IMR-90 (cell line): Measurements from ENCODE around the gene OSBPL9. TPM values are rescaled to one million over a fixed set of nuclear protein-coding genes. Genes with fewer than 3 reads are reported as not detected.
A peak's percentile ranks its signal among the peaks of the same experiment; 100 is the strongest.

ENCODE experiments used
- ATAC-seq: fragments of 200-7000 bp; cut with Tn5 transposase; 2 replicates; pipeline ENCODE4 v1.9.1; 2020; ENCODE audit warnings: low read depth, mild to moderate bottlenecking, moderate library complexity
- BruUV-seq: library from RNA; stranded (reverse); fragments of 400-500 nt; replicated peaks from 2 replicates; lab custom pipeline; 2021; lab: Mats Ljungman, UMichigan
- CTCF ChIA-PET: fragments of 300-600 bp; formaldehyde crosslinking; extraction: SDS; loops from one replicate; lab custom pipeline; 2021; ENCODE audit warnings: antibody characterized with exemption; lab: Yijun Ruan, JAX
- POLR2A ChIA-PET: fragments of 300-600 bp; sonication (Branson Sonifier 250); formaldehyde crosslinking; loops from one replicate; lab custom pipeline; 2022; ENCODE audit warnings: antibody characterized with exemption; ENCODE audit not compliant: unreplicated experiment; lab: Charles Lee
- DNase-seq: peaks from one replicate; pipeline ENCODE4 v3.0.0; 2013
- H2AFZ ChIP-seq: replicated peaks from 2 replicates; pipeline ENCODE3; 2013; ENCODE audit warnings: low read length, mild to moderate bottlenecking; ENCODE audit not compliant: poor library complexity
- H2AK5ac ChIP-seq: 2 replicates; pipeline ENCODE4 v1.6.1; 2013; ENCODE audit warnings: low read depth, low read length, inconsistent platforms
- H2AK9ac ChIP-seq: replicated peaks from 2 replicates; pipeline ENCODE3; 2013; ENCODE audit warnings: mild to moderate bottlenecking, low read depth, low read length, moderate library complexity; ENCODE audit not compliant: poor library complexity
- H2BK120ac ChIP-seq: 2 replicates; pipeline ENCODE4 v1.6.1; 2013; ENCODE audit warnings: low read depth, low read length, inconsistent platforms
- H2BK15ac ChIP-seq: 3 replicates; pipeline ENCODE4 v1.6.1; 2013; ENCODE audit warnings: low read depth, low read length, inconsistent platforms
- H2BK20ac ChIP-seq: 2 replicates; pipeline ENCODE4 v1.6.1; 2013; ENCODE audit warnings: low read depth, mild to moderate bottlenecking, inconsistent platforms, low read length, moderate library complexity
- H2BK5ac ChIP-seq: 2 replicates; pipeline ENCODE4 v1.6.1; 2013; ENCODE audit warnings: mild to moderate bottlenecking, low read depth, low read length, inconsistent platforms; ENCODE audit not compliant: poor library complexity, severe bottlenecking
- H3K14ac ChIP-seq: replicated peaks from 2 replicates; pipeline ENCODE4 v1.6.1; 2013; ENCODE audit warnings: low read depth, low read length, inconsistent platforms
- H3K18ac ChIP-seq: 2 replicates; pipeline ENCODE4 v1.6.1; 2013; ENCODE audit warnings: low read depth, low read length, control low read depth
- H3K23ac ChIP-seq: 2 replicates; pipeline ENCODE4 v1.6.1; 2013; ENCODE audit warnings: low read depth, low read length, inconsistent platforms
- H3K27ac ChIP-seq: 2 replicates; pipeline ENCODE4 v1.5.1; 2013; ENCODE audit warnings: mild to moderate bottlenecking, control low read depth, low read length; ENCODE audit not compliant: insufficient read depth
- H3K27me3 ChIP-seq: 2 replicates; pipeline ENCODE4 v1.6.1; 2013; ENCODE audit warnings: low read length; ENCODE audit not compliant: control insufficient read depth, insufficient read depth
- H3K36me3 ChIP-seq: 2 replicates; pipeline ENCODE4 v1.6.1; 2013; ENCODE audit warnings: low read length, mixed read lengths; ENCODE audit not compliant: control insufficient read depth, insufficient read depth
- H3K4ac ChIP-seq: 2 replicates; pipeline ENCODE4 v1.6.1; 2013; ENCODE audit warnings: low read depth, low read length, inconsistent platforms
- H3K4me1 ChIP-seq: 2 replicates; pipeline ENCODE4 v1.6.1; 2013; ENCODE audit warnings: low read length, mixed read lengths; ENCODE audit not compliant: control insufficient read depth, insufficient read depth
- H3K4me2 ChIP-seq: 2 replicates; pipeline ENCODE4 v1.6.1; 2013; ENCODE audit warnings: low read depth, mild to moderate bottlenecking, control low read depth, low read length, moderate library complexity
- H3K4me3 ChIP-seq: 2 replicates; pipeline ENCODE4 v1.5.1; 2013; ENCODE audit warnings: low read depth, mild to moderate bottlenecking, control low read depth, low read length, moderate library complexity; ENCODE audit not compliant: insufficient read depth
- H3K56ac ChIP-seq: 2 replicates; pipeline ENCODE4 v1.6.1; 2013; ENCODE audit warnings: low read length, inconsistent platforms; ENCODE audit not compliant: insufficient read depth; ENCODE audit errors: extremely low read depth
- H3K79me1 ChIP-seq, 2 experiments: 2 replicates each; pipeline ENCODE4 v1.6.1; 2013; ENCODE audit warnings: low read length in 2 of 2, inconsistent platforms in 1 of 2, low read depth in 1 of 2
- H3K9ac ChIP-seq: 2 replicates; pipeline ENCODE4 v1.6.1; 2013; ENCODE audit warnings: low read depth, low read length, control low read depth
- H3K9me1 ChIP-seq: 2 replicates; pipeline ENCODE4 v1.6.1; 2013; ENCODE audit warnings: low read length, inconsistent platforms; ENCODE audit not compliant: insufficient read depth
- H3K9me3 ChIP-seq: 2 replicates; pipeline ENCODE4 v1.6.1; 2013; ENCODE audit warnings: low read length; ENCODE audit not compliant: control insufficient read depth, insufficient read depth
- H4K20me1 ChIP-seq: 2 replicates; pipeline ENCODE4 v1.6.1; 2013; ENCODE audit warnings: low read length, inconsistent platforms; ENCODE audit not compliant: insufficient read depth
- H4K5ac ChIP-seq: 2 replicates; pipeline ENCODE4 v1.6.1; 2013; ENCODE audit warnings: mild to moderate bottlenecking, low read depth, low read length, control low read depth
- H4K8ac ChIP-seq, 2 experiments: 2 replicates each; pipeline ENCODE4 v1.6.1; 2013; ENCODE audit warnings: low read depth in 2 of 2, low read length in 2 of 2, control low read depth in 1 of 2, inconsistent platforms in 1 of 2
- H4K91ac ChIP-seq: 2 replicates; pipeline ENCODE4 v1.6.1; 2013; ENCODE audit warnings: low read depth, low read length, inconsistent platforms; ENCODE audit not compliant: insufficient read depth
- ELK1 ChIP-seq: fragments of 150-350 bp; IDR thresholded peaks from 2 replicates; pipeline ENCODE4 v1.6.1; 2016; ENCODE audit warnings: low read depth, mild to moderate bottlenecking, low read length, moderate library complexity, borderline replicate concordance
- dilution Hi-C: fragments of 300-500 bp; cut with HindIII; formaldehyde crosslinking; loops from one replicate; pipeline ENCODE4 v1.14.3; 2018; ENCODE audit warnings: low sequenced_read_pairs; ENCODE audit not compliant: unreplicated experiment
- in situ Hi-C: fragments of 300-500 bp; cut with MboI; formaldehyde crosslinking; loops from 3 replicates; pipeline ENCODE4 v1.14.3; 2019; ENCODE audit warnings: low sequenced_read_pairs, inconsistent platforms, mixed read lengths
- intact Hi-C: fragments of 100-400 bp; cut with micrococcal nuclease; formaldehyde crosslinking; loops from 2 replicates; pipeline ENCODE4 v1.10.0; 2022
- polyA plus RNA-seq, 3 experiments: library from polyadenylated mRNA; depleted of rRNA; stranded (reverse); fragments of >200 nt; gene quantifications; 2 replicates each; pipeline ENCODE4 v1.2.3, GENCODE V29; 2012; ENCODE audit warnings: low replicate concordance in 1 of 3
- total RNA-seq: library from RNA; depleted of rRNA; stranded (reverse); fragments of >200 nt; gene quantifications from 2 replicates; pipeline ENCODE4 v1.2.3, GENCODE V29; 2012

OSBPL9 gene
- total and polyA plus RNA-seq, 2 of the 4 experiments (the other 2 are of a cell fraction): 51.4 to 127 TPM

GRCh38 chr1:51689643-51690042, 72.8 kb downstream of the OSBPL9 start:
- peak overlapping the region; percentile 20; the same call in 1 of the 2 replicates for H3K18ac ChIP-seq
- H4K91ac ChIP-seq: no peak overlapping the region
- no peak for ATAC-seq
- no peak overlapping the region for H2AFZ ChIP-seq
- dilution Hi-C loops: no loop called here
- 0 out of 3 replicates have a peak overlapping the region, but pooled peaks have one; percentile 29 for H2BK15ac ChIP-seq
- H3K4me3 ChIP-seq: no peak overlapping the region
- H4K5ac ChIP-seq: peak overlapping the region; percentile 63; the same call in 1 of the 2 replicates
- peaks cover 13% of the 10 kb centered on the region for H3K9me1 ChIP-seq
- peak overlapping the region; percentile 84 for H2BK5ac ChIP-seq
- peak overlapping the region in 1 of 2 experiments; percentile 35; a peak in 1 of 4 replicates for H4K8ac ChIP-seq
- ChIA-PET CTCF (no interaction called here), POLR2A (no interaction called here)
- H2BK120ac ChIP-seq: no peak overlapping the region
- H3K79me1 ChIP-seq: peaks cover 15 to 55% of the 10 kb centered on the region in 2 experiments
- peaks cover 21% of the 10 kb centered on the region for H3K4me1 ChIP-seq
- BruUV-seq: no TSS peak
- no peak overlapping the region for H3K4ac ChIP-seq
- H3K14ac ChIP-seq: 0 out of 2 replicates have a peak overlapping the region, but pooled peaks have one; percentile 12
- H2AK5ac ChIP-seq: no peak overlapping the region
- H3K9me3 ChIP-seq: no peaks in the 10 kb centered on the region
- intact Hi-C loops: no loop called here
- H4K20me1 ChIP-seq: peaks cover 9% of the 10 kb centered on the region; the same call in 1 of the 2 replicates
- no peak for DNase-seq
- H3K23ac ChIP-seq: 0 out of 2 replicates have a peak overlapping the region, but pooled peaks have one; percentile 40
- H3K56ac ChIP-seq: no peak overlapping the region
- H3K9ac ChIP-seq: no peak overlapping the region
- no peak overlapping the region for H2AK9ac ChIP-seq
- no peak overlapping the region; the same call in 1 of the 2 replicates for H3K4me2 ChIP-seq
- in situ Hi-C loops: no loop called here
- no peak overlapping the region for H3K27ac ChIP-seq
- no peaks in the 10 kb centered on the region for H3K36me3 ChIP-seq
- H2BK20ac ChIP-seq: peak overlapping the region; percentile 78
- TF ChIP-seq ELK1: no peak
- no peaks in the 10 kb centered on the region for H3K27me3 ChIP-seq
